Measurements from ENCODE around the gene DCBLD1.

Gene DCBLD1

DNA sequence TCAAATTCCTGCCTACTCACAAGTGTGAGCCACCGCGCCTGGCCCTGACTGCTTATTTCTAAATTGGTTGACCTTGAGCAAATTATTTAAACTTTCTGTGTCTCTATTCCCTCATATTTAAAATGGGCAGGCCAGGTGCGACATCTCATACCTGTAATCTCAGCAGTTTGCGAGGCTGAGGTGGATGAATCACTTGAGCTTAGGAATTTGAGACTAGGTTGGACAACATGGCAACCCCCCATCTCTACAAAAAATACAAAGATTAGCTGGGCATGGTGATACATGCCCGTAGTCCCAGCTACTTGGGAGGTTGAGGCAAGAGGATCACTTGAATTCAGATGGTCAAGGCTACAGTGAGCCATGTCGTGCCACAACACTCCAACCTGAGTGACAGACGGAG lies 26.5 kb downstream of the DCBLD1 start:
- TF ChIP-seq, protein P1, sequence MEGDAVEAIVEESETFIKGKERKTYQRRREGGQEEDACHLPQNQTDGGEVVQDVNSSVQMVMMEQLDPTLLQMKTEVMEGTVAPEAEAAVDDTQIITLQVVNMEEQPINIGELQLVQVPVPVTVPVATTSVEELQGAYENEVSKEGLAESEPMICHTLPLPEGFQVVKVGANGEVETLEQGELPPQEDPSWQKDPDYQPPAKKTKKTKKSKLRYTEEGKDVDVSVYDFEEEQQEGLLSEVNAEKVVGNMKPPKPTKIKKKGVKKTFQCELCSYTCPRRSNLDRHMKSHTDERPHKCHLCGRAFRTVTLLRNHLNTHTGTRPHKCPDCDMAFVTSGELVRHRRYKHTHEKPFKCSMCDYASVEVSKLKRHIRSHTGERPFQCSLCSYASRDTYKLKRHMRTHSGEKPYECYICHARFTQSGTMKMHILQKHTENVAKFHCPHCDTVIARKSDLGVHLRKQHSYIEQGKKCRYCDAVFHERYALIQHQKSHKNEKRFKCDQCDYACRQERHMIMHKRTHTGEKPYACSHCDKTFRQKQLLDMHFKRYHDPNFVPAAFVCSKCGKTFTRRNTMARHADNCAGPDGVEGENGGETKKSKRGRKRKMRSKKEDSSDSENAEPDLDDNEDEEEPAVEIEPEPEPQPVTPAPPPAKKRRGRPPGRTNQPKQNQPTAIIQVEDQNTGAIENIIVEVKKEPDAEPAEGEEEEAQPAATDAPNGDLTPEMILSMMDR (IDR thresholded peaks at IDR 0.05; ENCODE audit: low read depth, low read length, missing control alignments), result no peak
- peaks cover 12% of the 10 kb centered on the region for H3K36me3 ChIP-seq (replicated peaks)
- in situ Hi-C loops (cut with HindIII; ENCODE audit: low pct_ligation_motif_present, low sequenced_read_pairs), result no loop called here

DNA sequence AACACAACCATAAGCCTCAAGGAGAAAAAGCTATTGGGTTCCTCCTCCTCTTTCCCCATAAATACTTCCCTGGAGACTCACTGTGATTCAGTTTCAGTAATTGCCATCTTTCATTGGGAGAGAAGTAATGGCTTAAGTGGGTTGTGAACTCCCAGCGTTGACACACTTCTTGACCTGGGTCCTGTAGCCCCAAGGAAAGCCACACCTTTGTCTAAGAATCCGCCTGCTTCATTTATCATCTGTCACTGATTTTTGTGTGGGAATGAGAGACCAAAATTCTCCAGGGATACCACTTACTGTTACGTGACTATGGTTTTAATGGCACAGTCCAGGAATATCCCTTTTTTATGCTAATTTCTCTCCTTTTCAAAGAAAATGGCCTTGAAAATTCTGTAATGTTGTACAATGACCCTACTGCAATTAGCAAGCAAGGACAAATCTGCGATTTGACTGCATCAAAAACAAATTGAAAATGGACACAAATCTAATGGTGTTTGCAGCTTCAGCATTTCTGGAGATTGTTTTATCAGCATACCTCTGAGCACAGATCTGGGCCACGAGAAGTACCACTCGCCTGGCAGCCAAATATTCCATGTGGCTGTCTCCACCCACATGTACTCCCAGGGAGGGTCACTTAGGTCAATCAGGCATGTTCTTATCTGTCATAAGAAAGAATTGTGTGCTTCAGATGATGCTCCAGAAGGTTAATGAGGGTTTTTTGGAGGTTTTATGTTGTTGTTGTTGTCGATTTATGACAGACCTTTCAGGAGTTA lies 29.8 kb downstream of the DCBLD1 start:
- Histone ChIP-seq H3K36me3 (replicated peaks) (peaks cover 2% of the 10 kb centered on the region), H3K27me3 (replicated peaks) (no peaks in the 10 kb centered on the region), H3K27ac (no peak overlapping the region), H3K4me3 (ENCODE audit: low read depth, low read length) (no peak overlapping the region)
- TF ChIP-seq, protein P1 (IDR thresholded peaks at IDR 0.05; ENCODE audit: low read depth, low read length, missing control alignments), result no peak
- no peak for DNase-seq
- in situ Hi-C loops (cut with HindIII; ENCODE audit: low pct_ligation_motif_present, low sequenced_read_pairs), result no loop called here

More for the DNA sequence above, 26.5 kb downstream of the DCBLD1 start:
- DNase-seq, result no peak
- Histone ChIP-seq H3K4me3 (ENCODE audit: low read depth, low read length) (no peak overlapping the region), H3K27ac (no peak overlapping the region), H3K27me3 (replicated peaks) (no peaks in the 10 kb centered on the region)

DNA sequence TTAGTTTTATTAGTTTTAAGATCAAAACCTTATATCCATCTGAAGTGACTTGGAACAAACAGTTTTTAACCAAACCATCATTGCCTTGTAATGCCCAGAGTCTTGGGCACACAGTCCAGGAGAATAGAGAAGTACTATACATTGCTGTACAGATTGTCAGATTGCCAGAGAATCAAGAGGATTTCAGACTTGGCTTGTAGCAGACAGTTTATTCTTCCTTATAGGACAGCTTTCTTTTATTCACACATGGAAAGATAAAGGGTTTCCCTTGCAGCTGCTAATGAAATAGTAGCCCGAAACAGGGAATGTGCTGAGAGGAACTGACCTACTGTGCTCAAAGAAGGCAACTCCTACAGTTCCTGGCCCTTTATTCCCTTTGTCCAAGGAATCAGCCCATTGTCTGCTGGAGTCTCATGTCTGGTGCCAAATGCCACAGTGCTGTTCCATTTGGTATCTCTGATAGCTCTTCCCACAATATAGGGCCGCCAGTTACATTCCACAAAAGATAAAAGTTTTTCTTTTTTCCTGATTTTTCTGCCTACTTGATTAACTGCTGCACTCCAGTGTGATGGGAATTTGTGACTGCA lies 30.6 kb downstream of the DCBLD1 start:
- peaks cover 2% of the 10 kb centered on the region for H3K36me3 ChIP-seq (replicated peaks)
- H3K27me3 ChIP-seq (replicated peaks), result no peaks in the 10 kb centered on the region

DNA sequence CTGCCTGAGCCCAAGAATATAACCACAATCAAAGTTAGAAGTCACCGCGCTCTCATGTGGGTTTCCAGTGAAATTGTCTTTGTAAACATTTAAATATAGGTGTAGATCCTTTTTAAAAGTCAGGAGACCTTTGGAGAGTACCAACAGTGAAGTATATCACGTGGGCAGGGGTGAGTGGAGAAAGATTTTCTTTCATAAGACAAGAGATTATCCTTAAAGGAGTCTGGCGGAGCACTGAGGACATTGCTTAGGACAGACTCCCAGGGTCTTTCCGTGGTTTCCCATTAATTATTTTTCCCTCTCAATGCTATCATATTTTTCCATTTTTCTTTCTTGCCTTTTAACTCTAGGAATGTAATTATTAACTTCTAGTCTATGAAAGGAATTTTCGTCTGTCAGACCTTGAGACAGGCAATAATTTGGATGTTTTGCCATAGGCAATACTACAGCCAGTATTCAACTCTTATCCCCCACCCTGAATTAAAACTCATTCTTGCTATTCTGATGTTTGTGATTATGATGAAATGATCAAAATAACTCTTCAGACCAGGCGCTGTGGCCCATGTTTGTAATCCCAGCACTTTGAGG lies 31.4 kb downstream of the DCBLD1 start:
- TF ChIP-seq, protein P1 (IDR thresholded peaks at IDR 0.05; ENCODE audit: low read depth, low read length, missing control alignments), result no peak
- no peak for DNase-seq
- H3K36me3 ChIP-seq (replicated peaks), result peaks cover 2% of the 10 kb centered on the region
- no peak overlapping the region for H3K4me3 ChIP-seq (ENCODE audit: low read depth, low read length)
- no peaks in the 10 kb centered on the region for H3K27me3 ChIP-seq (replicated peaks)
- no peak overlapping the region for H3K27ac ChIP-seq
- in situ Hi-C loops (cut with HindIII; ENCODE audit: low pct_ligation_motif_present, low sequenced_read_pairs), result no loop called here

More for the DNA sequence above, 30.6 kb downstream of the DCBLD1 start:
- H3K27ac ChIP-seq, result no peak overlapping the region
- H3K4me3 ChIP-seq (ENCODE audit: low read depth, low read length), result no peak overlapping the region
- in situ Hi-C loops (cut with HindIII; ENCODE audit: low pct_ligation_motif_present, low sequenced_read_pairs), result no loop called here
- TF ChIP-seq, protein P1 (IDR thresholded peaks at IDR 0.05; ENCODE audit: low read depth, low read length, missing control alignments), result no peak
- DNase-seq, result no peak

DNA sequence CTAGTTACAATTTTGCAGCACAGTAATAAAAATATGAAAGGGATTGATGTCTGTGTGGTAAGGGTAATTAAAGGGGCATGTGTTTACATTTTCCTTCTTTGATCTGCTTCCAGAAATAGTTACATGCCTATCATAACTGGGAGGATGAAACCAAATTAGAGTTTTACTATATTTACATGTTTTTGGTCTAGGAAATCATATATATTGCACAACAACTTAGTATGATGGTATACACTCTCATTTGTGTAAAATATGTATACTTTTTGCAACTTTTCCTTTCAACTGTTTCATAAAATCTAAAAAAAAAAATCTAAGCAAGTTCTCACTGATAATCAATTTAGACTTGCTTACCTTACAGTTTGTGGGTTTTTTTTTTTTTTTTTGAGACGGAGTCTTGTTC lies 32.2 kb downstream of the DCBLD1 start:
- in situ Hi-C loops (cut with HindIII; ENCODE audit: low pct_ligation_motif_present, low sequenced_read_pairs), result no loop called here

More for the DNA sequence above, 32.2 kb downstream of the DCBLD1 start:
- no peak for DNase-seq
- no peaks in the 10 kb centered on the region for H3K27me3 ChIP-seq (replicated peaks)
- no peak overlapping the region for H3K27ac ChIP-seq
- H3K4me3 ChIP-seq (ENCODE audit: low read depth, low read length), result no peak overlapping the region
- TF ChIP-seq, protein P1 (IDR thresholded peaks at IDR 0.05; ENCODE audit: low read depth, low read length, missing control alignments), result no peak
- H3K36me3 ChIP-seq (replicated peaks), result no peaks in the 10 kb centered on the region
